KMS-11 (cell line): ENCODE results near the gene TCF4.

Experiments used
- H2AFZ ChIP-seq: fragments of 200-600 bp; sonication (generic); 2 replicates; pipeline ENCODE4 v1.6.1; 2016; ENCODE audit warnings: antibody characterized with exemption, mixed run types, low read depth
- H3K27ac ChIP-seq: fragments of 200-600 bp; sonication (generic); 2 replicates; pipeline ENCODE4 v1.6.1; 2016; ENCODE audit warnings: mild to moderate bottlenecking, mixed run types
- H3K27me3 ChIP-seq: fragments of 200-600 bp; sonication (generic); 2 replicates; pipeline ENCODE4 v1.6.1; 2017; ENCODE audit warnings: mild to moderate bottlenecking, low read depth, mixed run types, moderate library complexity; ENCODE audit not compliant: insufficient read depth
- H3K36me3 ChIP-seq: fragments of 200-600 bp; sonication (generic); 2 replicates; pipeline ENCODE4 v1.6.1; 2017; ENCODE audit warnings: mild to moderate bottlenecking, mixed run types; ENCODE audit not compliant: insufficient read depth
- H3K4me1 ChIP-seq: fragments of 200-600 bp; sonication (generic); 2 replicates; pipeline ENCODE4 v1.6.1; 2016; ENCODE audit warnings: mild to moderate bottlenecking, low read depth, mixed run types; ENCODE audit not compliant: poor library complexity, severe bottlenecking
- H3K4me2 ChIP-seq: fragments of 200-600 bp; sonication (generic); 2 replicates; pipeline ENCODE4 v1.7.0; 2016; ENCODE audit warnings: mild to moderate bottlenecking, mixed run types
- H3K4me3 ChIP-seq: fragments of 200-600 bp; sonication (generic); IDR thresholded peaks from 2 replicates; pipeline ENCODE4 v1.6.1; 2017; ENCODE audit warnings: low read depth, low read length, mixed read lengths; ENCODE audit not compliant: insufficient read depth
- H3K79me2 ChIP-seq: fragments of 200-600 bp; sonication (generic); 2 replicates; pipeline ENCODE4 v1.6.1; 2016; ENCODE audit warnings: low read depth, mixed run types; ENCODE audit not compliant: insufficient read depth
- H3K9ac ChIP-seq: fragments of 200-600 bp; sonication (generic); 2 replicates; pipeline ENCODE4 v1.6.1; 2016; ENCODE audit warnings: mild to moderate bottlenecking, mixed run types
- H4K20me1 ChIP-seq: fragments of 200-600 bp; sonication (generic); 2 replicates; pipeline ENCODE4 v1.6.1; 2016; ENCODE audit warnings: mild to moderate bottlenecking, mixed run types; ENCODE audit not compliant: insufficient read depth
- CTCF ChIP-seq: fragments of 200-600 bp; sonication (generic); conservative IDR thresholded peaks from 2 replicates; pipeline ENCODE4 v1.6.1; 2017; ENCODE audit warnings: low read depth, mild to moderate bottlenecking, antibody characterized with exemption, low read length, moderate library complexity, mixed read lengths

The TCF4 gene

GRCh38 chr18:55247032-55247431 lies 341.0 kb downstream of the TCF4 start:
- peaks cover 46% of the 10 kb centered on the region for H3K4me1 ChIP-seq

GRCh38 chr18:55246278-55246677 lies 341.7 kb downstream of the TCF4 start:
- no peak overlapping the region for H3K4me2 ChIP-seq
- no peak overlapping the region for H2AFZ ChIP-seq
- no peak for TF ChIP-seq CTCF
- no peaks in the 10 kb centered on the region for H3K27me3 ChIP-seq
- H3K36me3 ChIP-seq: peaks cover 3% of the 10 kb centered on the region; the same call in 1 of the 2 replicates
- H3K79me2 ChIP-seq: no peaks in the 10 kb centered on the region
- no peak overlapping the region for H3K27ac ChIP-seq
- H3K4me1 ChIP-seq: peaks cover 52% of the 10 kb centered on the region
- no peak overlapping the region for H3K9ac ChIP-seq
- no peak overlapping the region for H3K4me3 ChIP-seq
- no peaks in the 10 kb centered on the region for H4K20me1 ChIP-seq

More at GRCh38 chr18:55247032-55247431, 341.0 kb downstream of the TCF4 start:
- Histone ChIP-seq H3K36me3 (peaks cover 3% of the 10 kb centered on the region; the same call in 1 of the 2 replicates), H4K20me1 (no peaks in the 10 kb centered on the region), H3K4me2 (no peak overlapping the region), H2AFZ (no peak overlapping the region), H3K79me2 (no peaks in the 10 kb centered on the region), H3K27me3 (no peaks in the 10 kb centered on the region), H3K4me3 (no peak overlapping the region), H3K27ac (no peak overlapping the region), H3K9ac (no peak overlapping the region)
- no peak for TF ChIP-seq CTCF

GRCh38 chr18:55245211-55245614 lies 342.8 kb downstream of the TCF4 start:
- no peak overlapping the region for H3K4me3 ChIP-seq
- no peak overlapping the region for H3K4me2 ChIP-seq
- no peak overlapping the region for H3K27ac ChIP-seq
- H3K27me3 ChIP-seq: no peaks in the 10 kb centered on the region
- H4K20me1 ChIP-seq: no peaks in the 10 kb centered on the region
- no peak overlapping the region for H2AFZ ChIP-seq
- H3K79me2 ChIP-seq: no peaks in the 10 kb centered on the region; the same call in 1 of the 2 replicates
- H3K4me1 ChIP-seq: peaks cover 63% of the 10 kb centered on the region
- no peaks in the 10 kb centered on the region; the same call in 1 of the 2 replicates for H3K36me3 ChIP-seq
- TF ChIP-seq CTCF: no peak
- H3K9ac ChIP-seq: no peak overlapping the region

- Histone ChIP-seq H3K36me3 (no peaks in the 10 kb centered on the region; the same call in 1 of the 2 replicates), H3K9ac (no peak overlapping the region), H3K27ac (no peak overlapping the region), H3K79me2 (no peaks in the 10 kb centered on the region; the same call in 1 of the 2 replicates), H3K27me3 (no peaks in the 10 kb centered on the region), H3K4me3 (no peak overlapping the region), H4K20me1 (no peaks in the 10 kb centered on the region), H3K4me2 (no peak overlapping the region), H2AFZ (no peak overlapping the region), H3K4me1 (peaks cover 70% of the 10 kb centered on the region)
- no peak for TF ChIP-seq CTCF
Measured at GRCh38 chr18:55244546-55244945, 343.4 kb downstream of the TCF4 start.
